Small intestine (tissue), 7 donors: ENCODE measurements around the gene IL1R2. TPM values are rescaled to one million over a fixed set of nuclear protein-coding genes. Genes with fewer than 3 reads are reported as not detected.

Experiments used
- DNase-seq, 2 donors: peaks; one replicate each; pipeline versions ENCODE4 v3.0.0 to v3.0.0-alpha.2; 2013
- FAIRE-seq: peaks from 2 replicates; lab custom pipeline; 2012; peaks lifted over from hg19 to GRCh38; lab: Jason Lieb, UNC
- H3K27ac ChIP-seq, 3 donors: one replicate each; pipeline ENCODE4 v1.5.1; 2013; ENCODE audit warnings: low read length in 2 of 3, mild to moderate bottlenecking in 2 of 3, control low read depth in 1 of 3, inconsistent platforms in 1 of 3, low read depth in 1 of 3, moderate library complexity in 1 of 3
- H3K27me3 ChIP-seq, 3 donors: one replicate each; pipeline ENCODE4 v1.6.1; 2013; ENCODE audit warnings: low read length in 3 of 3, inconsistent platforms in 1 of 3; ENCODE audit not compliant: control insufficient read depth in 3 of 3, insufficient read depth in 3 of 3
- H3K36me3 ChIP-seq, 3 donors: one replicate each; pipeline ENCODE4 v1.6.1; 2013; ENCODE audit warnings: low read length in 3 of 3, inconsistent platforms in 1 of 3, low read depth in 1 of 3, mild to moderate bottlenecking in 1 of 3, moderate library complexity in 1 of 3; ENCODE audit not compliant: control insufficient read depth in 3 of 3, insufficient read depth in 2 of 3
- H3K4me1 ChIP-seq, 3 donors: one replicate each; pipeline ENCODE4 v1.6.1; 2013; ENCODE audit warnings: low read length in 2 of 3, inconsistent platforms in 1 of 3, low read depth in 1 of 3, mild to moderate bottlenecking in 1 of 3, moderate library complexity in 1 of 3; ENCODE audit not compliant: control insufficient read depth in 3 of 3, insufficient read depth in 2 of 3
- H3K4me3 ChIP-seq, 3 donors: one replicate each; pipeline ENCODE4 v1.5.1; 2013; ENCODE audit warnings: low read length in 3 of 3, control low read depth in 1 of 3, inconsistent platforms in 1 of 3, low read depth in 1 of 3, mild to moderate bottlenecking in 1 of 3, moderate library complexity in 1 of 3
- H3K9me3 ChIP-seq, 2 donors: one replicate each; pipeline ENCODE4 v1.6.1; 2013; ENCODE audit warnings: low read depth in 1 of 2, low read length in 1 of 2; ENCODE audit not compliant: control insufficient read depth in 2 of 2, insufficient read depth in 1 of 2
- WGBS, 3 donors: extraction: QIAGEN DNeasy Blood & Tissue Kit; methylation state at CpG; one replicate each; pipeline ENCODE4 v1.1.7; 2013; 5-methylcytosine and 5-hydroxymethylcytosine counted together
- polyA plus RNA-seq, 4 donors: library from polyadenylated mRNA; stranded (reverse) in 3 of 4; unstranded in 1 of 4; fragments of 200-250 nt in 3 of 4; fragments of 120-200 nt in 1 of 4; gene quantifications; one replicate each; pipeline versions ENCODE4 v1.2.1 to v1.2.3, GENCODE V29; 2013
- donor health status: healthy with polysubstance abuse.
- donor health status: control.
- donor health status: control.
- donor health status: Bipolar disorder and iron deficiency.
- donor health status: healthy.

Gene IL1R2
- polyA plus RNA-seq, 4 donors: 1.5 to 5.2 (median 2.7) TPM

GRCh38 chr2:101986376-101986775 is 5.4 kb upstream of the IL1R2 start:
- no peak overlapping the region for H3K4me3 ChIP-seq
- no peaks in the 10 kb centered on the region for H3K27me3 ChIP-seq
- WGBS, 3 donors: 78 to 90% (median 87%) methylated on average over 4 of the region's 4 CpGs
- peaks cover 0 to 10% (median 0%) of the 10 kb centered on the region in 3 donors for H3K4me1 ChIP-seq
- no peaks in the 10 kb centered on the region for H3K36me3 ChIP-seq
- FAIRE-seq (no peak), DNase-seq (no peak)
- H3K27ac ChIP-seq: no peak overlapping the region
- no peaks in the 10 kb centered on the region for H3K9me3 ChIP-seq

GRCh38 chr2:101986804-101987740 is 4.7 kb upstream of the IL1R2 start:
- Histone ChIP-seq H3K9me3 (no peaks in the 10 kb centered on the region), H3K27ac (no peak overlapping the region), H3K4me1 (peaks cover 0 to 10% (median 0%) of the 10 kb centered on the region in 3 donors), H3K27me3 (no peaks in the 10 kb centered on the region), H3K36me3 (no peaks in the 10 kb centered on the region), H3K4me3 (no peak overlapping the region)
- FAIRE-seq (no peak), DNase-seq (peak; percentile 46 to 67)
- WGBS, 3 donors: 38 to 63% (median 43%) methylated on average over 9 of the region's 9 CpGs

GRCh38 chr2:101987832-101988231 is 3.9 kb upstream of the IL1R2 start:
- Histone ChIP-seq H3K36me3 (no peaks in the 10 kb centered on the region), H3K27me3 (no peaks in the 10 kb centered on the region), H3K4me3 (no peak overlapping the region), H3K4me1 (peaks cover 0 to 10% (median 0%) of the 10 kb centered on the region in 3 donors), H3K27ac (no peak overlapping the region), H3K9me3 (no peaks in the 10 kb centered on the region)
- FAIRE-seq (no peak), DNase-seq (no peak)
- WGBS, 3 donors: 67 to 80% (median 71%) methylated on average over 5 of the region's 5 CpGs

- Histone ChIP-seq H3K4me3 (no peak overlapping the region), H3K27ac (no peak overlapping the region), H3K27me3 (no peaks in the 10 kb centered on the region), H3K36me3 (no peaks in the 10 kb centered on the region), H3K4me1 (peaks cover 0 to 10% (median 0%) of the 10 kb centered on the region in 3 donors), H3K9me3 (no peaks in the 10 kb centered on the region)
- DNase-seq: no peak
- 75 to 85% (median 79%) methylated on average over 6 to 7 of the region's 7 CpGs for WGBS, 3 donors
- FAIRE-seq: no peak
Observed at GRCh38 chr2:101988541-101988940, 3.2 kb upstream of the IL1R2 start.

- DNase-seq (no peak), FAIRE-seq (no peak)
- no peaks in the 10 kb centered on the region for H3K9me3 ChIP-seq
- no peak overlapping the region for H3K4me3 ChIP-seq
- no peak overlapping the region for H3K27ac ChIP-seq
- H3K4me1 ChIP-seq: peaks cover 0 to 10% (median 0%) of the 10 kb centered on the region in 3 donors
- WGBS, 3 donors: 73 to 80% (median 75%) methylated on average over 8 of the region's 8 CpGs
- H3K27me3 ChIP-seq: no peaks in the 10 kb centered on the region
- H3K36me3 ChIP-seq: no peaks in the 10 kb centered on the region
Observed at GRCh38 chr2:101989740-101990460, 1.9 kb upstream of the IL1R2 start.

- no peaks in the 10 kb centered on the region for H3K9me3 ChIP-seq
- DNase-seq (no peak), FAIRE-seq (no peak)
- 77 to 79% (median 78%) methylated on average over 6 of the region's 6 CpGs for WGBS, 3 donors
- no peaks in the 10 kb centered on the region for H3K27me3 ChIP-seq
- no peak overlapping the region for H3K4me3 ChIP-seq
- H3K36me3 ChIP-seq: no peaks in the 10 kb centered on the region
- H3K4me1 ChIP-seq: peaks cover 0 to 1% (median 0%) of the 10 kb centered on the region in 3 donors
- no peak overlapping the region for H3K27ac ChIP-seq
Observed at GRCh38 chr2:101993772-101994171, 2.0 kb downstream of the IL1R2 start.

- Histone ChIP-seq H3K9me3 (no peaks in the 10 kb centered on the region), H3K4me1 (peaks cover 0 to 6% (median 0%) of the 10 kb centered on the region in 3 donors), H3K4me3 (no peak overlapping the region), H3K27ac (no peak overlapping the region), H3K27me3 (no peaks in the 10 kb centered on the region), H3K36me3 (no peaks in the 10 kb centered on the region)
- 78 to 90% (median 80%) methylated on average over 1 of the region's 1 CpG for WGBS, 3 donors
- DNase-seq (no peak), FAIRE-seq (no peak)
Observed at GRCh38 chr2:101995019-101995418, 3.3 kb downstream of the IL1R2 start.

GRCh38 chr2:101995804-101996203 is 4.0 kb downstream of the IL1R2 start:
- Histone ChIP-seq H3K9me3 (no peaks in the 10 kb centered on the region), H3K27me3 (no peaks in the 10 kb centered on the region), H3K4me1 (peaks cover 0 to 7% (median 0%) of the 10 kb centered on the region in 3 donors), H3K27ac (no peak overlapping the region), H3K4me3 (no peak overlapping the region), H3K36me3 (no peaks in the 10 kb centered on the region)
- WGBS, 3 donors: 68 to 87% (median 76%) methylated on average over 9 of the region's 9 CpGs
- FAIRE-seq (no peak), DNase-seq (no peak)
